Central memory CD4-positive, alpha-beta T cell (primary cell): ENCODE results near the gene GPATCH8.
"Not testable (repeated sequence)": the region's sequence is repeated elsewhere in the genome, so short reads cannot be mapped to it uniquely, and the experiment has no call there.

Experiments
- DNase-seq: peaks from one replicate; pipeline ENCODE4 v3.0.0; 2022

The GPATCH8 gene

GRCh38 chr17:44369414-44370023 lies 133.7 kb downstream of the GPATCH8 start:
- DNase-seq = not testable (repeated sequence)

GRCh38 chr17:44368391-44369243 lies 134.6 kb downstream of the GPATCH8 start:
- not testable (repeated sequence) for DNase-seq

GRCh38 chr17:44367231-44367979 lies 135.8 kb downstream of the GPATCH8 start:
- no peak for DNase-seq

- not testable (repeated sequence) for DNase-seq
Measured at GRCh38 chr17:44365051-44365450, 138.2 kb downstream of the GPATCH8 start.

GRCh38 chr17:44363613-44364159 lies 139.5 kb downstream of the GPATCH8 start, which contains the start of gene FAM171A2:
Gene FAM171A2 (minus strand): TSS chr17:44363853. CDS start chr17:44363714, 139 bp downstream.
- DNase-seq = peak; percentile 63

GRCh38 chr17:44362949-44363612 lies 140.1 kb downstream of the GPATCH8 start:
- DNase-seq = no peak

- DNase-seq = no peak
Measured at GRCh38 chr17:44362459-44362948, 140.7 kb downstream of the GPATCH8 start.

GRCh38 chr17:44361292-44362260 lies 141.6 kb downstream of the GPATCH8 start:
- no peak for DNase-seq

GRCh38 chr17:44360826-44361225 lies 142.4 kb downstream of the GPATCH8 start:
- DNase-seq = no peak

GRCh38 chr17:44360144-44360533 lies 143.1 kb downstream of the GPATCH8 start:
- DNase-seq = no peak

- no peak for DNase-seq
Measured at GRCh38 chr17:44359458-44360143, 143.6 kb downstream of the GPATCH8 start.

- no peak for DNase-seq
Measured at GRCh38 chr17:44359006-44359405, 144.2 kb downstream of the GPATCH8 start.

- no peak for DNase-seq
Measured at GRCh38 chr17:44358066-44358465, 145.1 kb downstream of the GPATCH8 start.

- no peak for DNase-seq
Measured at GRCh38 chr17:44356241-44356640, 147.0 kb downstream of the GPATCH8 start.

- DNase-seq = no peak
Measured at GRCh38 chr17:44355642-44356099, 147.5 kb downstream of the GPATCH8 start.

- peak; percentile 26 for DNase-seq
Measured at GRCh38 chr17:44354582-44355561, 148.3 kb downstream of the GPATCH8 start.

- no peak for DNase-seq
Measured at GRCh38 chr17:44353672-44354331, 149.4 kb downstream of the GPATCH8 start.
